ENCODE results near the gene ERC1.

GRCh38 chr12:1377117-1377516, 386.1 kb downstream of the ERC1 start:
- no peak for TF ChIP-seq EZH2 (IDR thresholded peaks at IDR 0.05; ENCODE audit: borderline replicate concordance, low read depth, low read length, severe bottlenecking)
- TF ChIP-seq POLR2A (IDR thresholded peaks at IDR 0.05; ENCODE audit: low read depth, low read length) = no peak
- no peak for TF ChIP-seq POLR2AphosphoS5 (IDR thresholded peaks at IDR 0.05; ENCODE audit: insufficient read depth, low read depth, low read length)
- no peak for TF ChIP-seq CTCF (IDR thresholded peaks at IDR 0.05; ENCODE audit: extremely low read depth in 1 of 2, insufficient read depth in 1 of 2, low read depth in 1 of 2, low read length in 2 of 2)
- no peak for TF ChIP-seq MAX (IDR thresholded peaks at IDR 0.05; ENCODE audit: insufficient read depth, insufficient read length)
- TF ChIP-seq FOS (IDR thresholded peaks at IDR 0.05; ENCODE audit: borderline replicate concordance, insufficient read depth, low read length) = no peak
- TF ChIP-seq JUN (IDR thresholded peaks at IDR 0.05; ENCODE audit: borderline replicate concordance, insufficient read depth, insufficient read length, low read depth) = no peak
- TF ChIP-seq MYC (IDR thresholded peaks at IDR 0.05; ENCODE audit: low read depth, low read length) = no peak
